Caco-2 (cell line): ENCODE data around the gene PMM2. TPM values are rescaled to one million over a fixed set of nuclear protein-coding genes. Genes with fewer than 3 reads are reported as not detected.

Experiments used
- BruUV-seq: library from RNA; stranded (reverse); fragments of 400-500 nt; replicated peaks from 2 replicates; lab custom pipeline; 2021; lab: Mats Ljungman, UMichigan
- CTCF ChIA-PET: fragments of 300-600 bp; sonication (Branson Sonifier 250); formaldehyde crosslinking; loops from one replicate; lab custom pipeline; 2022; ENCODE audit warnings: antibody characterized with exemption; lab: Charles Lee
- POLR2A ChIA-PET: fragments of 300-600 bp; sonication (Branson Sonifier 250); formaldehyde crosslinking; loops from one replicate; lab custom pipeline; 2022; ENCODE audit warnings: antibody characterized with exemption; lab: Charles Lee
- DNase-seq, 2 experiments: peaks; one replicate each; pipeline versions ENCODE4 v3.0.0 to v3.0.0-alpha.2; 2020 to 2022
- H3K27me3 ChIP-seq: replicated peaks from 2 replicates; pipeline ENCODE4 v1.6.0; 2011; ENCODE audit warnings: low read length; ENCODE audit not compliant: control insufficient read depth, insufficient read depth
- H3K36me3 ChIP-seq: 2 replicates; pipeline ENCODE4 v1.5.1; 2011; ENCODE audit warnings: low read length; ENCODE audit not compliant: control insufficient read depth, insufficient read depth
- H3K4me1 ChIP-seq: fragments of 250-450 bp; sonication (Bioruptor Pico); 2 replicates; pipeline ENCODE4 v1.5.1; 2020; ENCODE audit warnings: mild to moderate bottlenecking
- H3K4me3 ChIP-seq: 2 replicates; pipeline ENCODE4 v1.5.1; 2011; ENCODE audit warnings: low read depth, mild to moderate bottlenecking, control low read depth, low read length
- H3K9me3 ChIP-seq: fragments of 250-450 bp; sonication (Bioruptor Pico); 2 replicates; pipeline ENCODE4 v1.5.1; 2020; ENCODE audit warnings: mild to moderate bottlenecking, moderate library complexity
- H3K27ac Mint-ChIP-seq: one replicate; pipeline ENCODE4 v1.8.0; 2022; ENCODE audit warnings: mixed read lengths; ENCODE audit not compliant: unreplicated experiment
- H3K27me3 Mint-ChIP-seq: one replicate; pipeline ENCODE4 v1.8.0; 2022; ENCODE audit warnings: mixed read lengths; ENCODE audit not compliant: insufficient read depth, unreplicated experiment
- H3K36me3 Mint-ChIP-seq: one replicate; pipeline ENCODE4 v1.8.0; 2022; ENCODE audit warnings: mild to moderate bottlenecking, mixed read lengths; ENCODE audit not compliant: insufficient read depth, unreplicated experiment
- H3K4me1 Mint-ChIP-seq: one replicate; pipeline ENCODE4 v1.8.0; 2022; ENCODE audit warnings: low read depth, mixed read lengths; ENCODE audit not compliant: unreplicated experiment
- H3K4me3 Mint-ChIP-seq: one replicate; pipeline ENCODE4 v1.8.0; 2022; ENCODE audit warnings: mild to moderate bottlenecking, moderate library complexity, mixed read lengths; ENCODE audit not compliant: unreplicated experiment
- H3K9me3 Mint-ChIP-seq: one replicate; pipeline ENCODE4 v1.8.0; 2022; ENCODE audit warnings: mixed read lengths; ENCODE audit not compliant: unreplicated experiment
- CTCF ChIP-seq, 2 experiments: fragments of 200-600 bp in 1 of 2; IDR thresholded peaks; 1 replicate in 1 of 2; 2 replicates in 1 of 2; pipeline versions ENCODE4 v1.5.1 to v1.8.0; 2011 to 2022; ENCODE audit warnings: antibody characterized with exemption in 1 of 2, control low read depth in 1 of 2, inconsistent platforms in 1 of 2, low read depth in 1 of 2, low read length in 1 of 2, mild to moderate bottlenecking in 1 of 2, moderate library complexity in 1 of 2; ENCODE audit not compliant: insufficient read depth in 1 of 2, severe bottlenecking in 1 of 2, unreplicated experiment in 1 of 2
- intact Hi-C: fragments of 100-400 bp; cut with micrococcal nuclease; formaldehyde crosslinking; loops from one replicate; pipeline ENCODE4 v1.10.0; 2022; ENCODE audit not compliant: unreplicated experiment
- total RNA-seq: library from RNA; stranded (reverse); gene quantifications from 2 replicates; pipeline ENCODE4 v1.2.3, GENCODE V29; 2022

The PMM2 gene
- total RNA-seq, 1 experiment from 2014 or later = 69.0 TPM

- Mint-ChIP-seq H3K27ac (no peak overlapping the region), H3K36me3 (peaks cover 51% of the 10 kb centered on the region), H3K4me1 (peaks cover 26% of the 10 kb centered on the region), H3K4me3 (no peak overlapping the region), H3K9me3 (no peaks in the 10 kb centered on the region), H3K27me3 (no peaks in the 10 kb centered on the region)
- no peaks in the 10 kb centered on the region for H3K9me3 ChIP-seq
- no peaks in the 10 kb centered on the region for H3K27me3 ChIP-seq
- H3K4me3 ChIP-seq = no peak overlapping the region
- no peak for TF ChIP-seq CTCF (IDR thresholded peaks at IDR 0.05; ENCODE audit: insufficient read depth in 1 of 2, low read depth in 1 of 2, low read length in 1 of 2, severe bottlenecking in 1 of 2, unreplicated experiment in 1 of 2)
- POLR2A ChIA-PET = no interaction called here
- no peaks in the 10 kb centered on the region for H3K36me3 ChIP-seq
- no TSS peak for BruUV-seq
- H3K4me1 ChIP-seq = peaks cover 27% of the 10 kb centered on the region
- no peak for DNase-seq
- intact Hi-C loops = loop anchor here (5.0 kb wide), 1 partner anchor 91 kb away; no protein-coding TSS in a partner anchor
- CTCF ChIA-PET = interaction anchor here (1.6 kb wide), 1 partner anchor 19 kb away, joined by 3 read pairs; no protein-coding TSS in a partner anchor
These were observed 85.2 kb downstream of the PMM2 start for GRCh38 chr16:8882725-8883377.

GRCh38 chr16:8885674-8886592 lies 88.3 kb downstream of the PMM2 start:
- no peaks in the 10 kb centered on the region for H3K27me3 ChIP-seq
- DNase-seq = peak in 1 of 2 experiments; percentile 48
- Mint-ChIP-seq H3K4me3 (no peak overlapping the region), H3K27me3 (no peaks in the 10 kb centered on the region), H3K36me3 (peaks cover 50% of the 10 kb centered on the region), H3K4me1 (peaks cover 19% of the 10 kb centered on the region), H3K27ac (peak overlapping the region; percentile 70), H3K9me3 (no peaks in the 10 kb centered on the region)
- no peak overlapping the region for H3K4me3 ChIP-seq
- BruUV-seq = no TSS peak
- H3K36me3 ChIP-seq = no peaks in the 10 kb centered on the region
- H3K9me3 ChIP-seq = no peaks in the 10 kb centered on the region
- POLR2A ChIA-PET = no interaction called here
- TF ChIP-seq CTCF (IDR thresholded peaks at IDR 0.05; ENCODE audit: insufficient read depth in 1 of 2, low read depth in 1 of 2, low read length in 1 of 2, severe bottlenecking in 1 of 2, unreplicated experiment in 1 of 2) = peak in 1 of 2 experiments; percentile 4
- peaks cover 9% of the 10 kb centered on the region; the same call in 1 of the 2 replicates for H3K4me1 ChIP-seq
- CTCF ChIA-PET = interaction anchor here (1.0 to 1.2 kb wide), 3 partner anchors 22 to 249 kb away, joined by 4 read pairs; no protein-coding TSS in a partner anchor
- intact Hi-C loops = no loop called here
